ENCODE results near the gene NRXN3. TPM values are rescaled to one million over a fixed set of nuclear protein-coding genes. Genes with fewer than 3 reads are reported as not detected.

Gene NRXN3
- total RNA-seq, 1 donor, result 2.5 TPM

DNA sequence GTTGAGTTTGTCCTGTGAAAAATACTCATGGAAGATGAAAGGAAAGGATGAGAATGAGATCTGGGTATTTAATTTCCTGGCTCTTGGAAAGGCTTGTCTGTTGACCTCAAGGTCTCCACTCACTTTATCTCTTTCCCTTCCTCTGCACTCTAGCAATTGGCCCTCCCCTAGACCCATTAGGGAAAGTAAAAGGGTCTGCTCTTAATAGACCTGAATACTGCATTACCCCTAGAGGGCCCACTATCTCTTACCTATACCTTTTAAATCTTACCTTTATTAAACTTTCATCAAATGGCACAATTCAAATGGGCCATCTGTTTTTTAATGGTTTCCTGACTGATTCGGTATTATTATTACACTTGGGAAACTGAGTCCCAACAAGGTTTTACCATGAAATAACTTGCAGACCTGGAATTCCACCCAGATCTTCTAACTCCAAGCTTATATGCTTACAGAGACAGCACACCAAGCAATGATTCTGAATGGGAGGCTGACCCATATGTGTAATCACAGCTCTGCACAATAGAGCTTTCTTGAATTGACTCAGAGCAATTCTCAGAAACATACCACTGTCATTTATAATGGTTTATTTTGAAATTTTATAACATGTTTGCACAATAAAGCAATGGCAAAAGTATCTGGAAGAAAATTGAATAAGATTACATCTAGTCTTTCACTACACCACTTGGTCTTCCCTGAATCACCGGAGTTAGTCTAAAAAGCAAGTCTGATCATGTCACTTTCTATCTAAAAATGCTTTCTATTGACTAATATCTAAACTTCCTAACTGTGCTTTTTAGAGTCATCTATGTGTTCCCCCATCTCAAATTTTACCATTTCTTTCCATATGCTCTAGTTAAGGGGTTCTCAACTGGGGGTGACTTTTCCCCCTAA lies 618.5 kb downstream of the NRXN3 start:
- Histone ChIP-seq H3K79me2 (ENCODE audit: insufficient read depth, low read length) (no peaks in the 10 kb centered on the region), H3K9me3 (ENCODE audit: low read depth, low read length) (peaks cover 2% of the 10 kb centered on the region), H3K27ac (ENCODE audit: low read depth, low read length) (no peak overlapping the region), H3K4me1 (ENCODE audit: insufficient read depth, low read length) (no peaks in the 10 kb centered on the region), H3K27me3 (ENCODE audit: insufficient read depth, low read length) (no peaks in the 10 kb centered on the region), H2AFZ (ENCODE audit: low read length) (no peak overlapping the region), H3K36me3 (ENCODE audit: insufficient read depth, low read length) (no peaks in the 10 kb centered on the region), H4K20me1 (ENCODE audit: insufficient read depth, low read length) (no peaks in the 10 kb centered on the region), H3K4me2 (ENCODE audit: insufficient read depth, low read length) (no peak overlapping the region), H3K4me3 (ENCODE audit: insufficient read depth, low read length) (no peak overlapping the region)
- no peak for DNase-seq (ENCODE audit: insufficient read length, low spot score, missing footprints)
- no peak for TF ChIP-seq CTCF (IDR thresholded peaks at IDR 0.05; ENCODE audit: extremely low read depth, low read depth, low read length)

DNA sequence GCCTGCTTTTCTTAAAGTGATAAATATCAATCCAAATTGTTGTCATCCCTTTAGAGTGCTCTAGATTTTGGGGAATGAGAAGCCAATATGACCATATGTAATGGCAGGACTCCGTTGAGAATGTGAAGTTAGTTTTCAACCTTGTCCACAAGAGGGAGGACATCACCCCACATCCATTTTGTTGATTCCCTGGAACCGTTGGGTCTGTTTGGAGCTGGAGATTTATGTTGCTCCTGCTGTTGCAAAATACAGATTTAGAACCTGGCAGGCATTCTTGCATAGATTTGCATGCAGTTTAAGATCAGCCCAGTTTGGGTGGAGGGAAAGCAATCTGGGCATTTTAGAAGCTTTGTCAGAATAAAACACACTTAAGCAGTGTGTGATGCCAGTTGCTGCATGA lies 620.1 kb downstream of the NRXN3 start:
- Histone ChIP-seq H3K9me3 (ENCODE audit: low read depth, low read length) (peaks cover 2% of the 10 kb centered on the region), H3K27me3 (ENCODE audit: insufficient read depth, low read length) (no peaks in the 10 kb centered on the region), H3K79me2 (ENCODE audit: insufficient read depth, low read length) (no peaks in the 10 kb centered on the region), H2AFZ (ENCODE audit: low read length) (no peak overlapping the region), H3K36me3 (ENCODE audit: insufficient read depth, low read length) (no peaks in the 10 kb centered on the region), H3K4me2 (ENCODE audit: insufficient read depth, low read length) (no peak overlapping the region), H3K27ac (ENCODE audit: low read depth, low read length) (no peak overlapping the region), H4K20me1 (ENCODE audit: insufficient read depth, low read length) (no peaks in the 10 kb centered on the region), H3K4me3 (ENCODE audit: insufficient read depth, low read length) (no peak overlapping the region), H3K4me1 (ENCODE audit: insufficient read depth, low read length) (no peaks in the 10 kb centered on the region)
- DNase-seq (ENCODE audit: insufficient read length, low spot score, missing footprints), result no peak
- TF ChIP-seq CTCF (IDR thresholded peaks at IDR 0.05; ENCODE audit: extremely low read depth, low read depth, low read length), result no peak

DNA sequence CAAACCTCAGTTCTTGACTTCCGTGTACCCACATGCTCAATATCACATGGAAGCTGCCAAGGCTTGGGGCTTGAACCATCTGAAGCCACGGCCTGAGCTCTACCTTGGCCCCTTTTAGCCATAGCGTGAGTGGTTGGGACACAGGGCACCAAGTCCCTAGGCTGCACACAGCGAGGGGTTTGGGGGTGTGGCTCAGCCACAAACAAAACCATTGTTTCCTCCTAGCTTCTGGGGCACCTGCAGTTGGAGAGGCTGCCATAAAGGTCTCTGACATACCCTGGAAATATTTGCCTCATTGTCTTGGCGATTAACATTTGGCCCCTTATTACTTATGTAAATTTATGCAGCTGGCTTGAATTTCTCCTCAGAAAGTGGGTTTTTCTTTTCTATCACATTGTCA lies 628.6 kb downstream of the NRXN3 start:
- Histone ChIP-seq H2AFZ (ENCODE audit: low read length) (no peak overlapping the region), H3K36me3 (ENCODE audit: insufficient read depth, low read length) (no peaks in the 10 kb centered on the region), H3K27me3 (ENCODE audit: insufficient read depth, low read length) (no peaks in the 10 kb centered on the region), H3K27ac (ENCODE audit: low read depth, low read length) (no peak overlapping the region), H3K9me3 (ENCODE audit: low read depth, low read length) (no peaks in the 10 kb centered on the region), H3K4me3 (ENCODE audit: insufficient read depth, low read length) (no peak overlapping the region), H3K4me2 (ENCODE audit: insufficient read depth, low read length) (no peak overlapping the region), H3K4me1 (ENCODE audit: insufficient read depth, low read length) (no peaks in the 10 kb centered on the region), H3K79me2 (ENCODE audit: insufficient read depth, low read length) (no peaks in the 10 kb centered on the region), H4K20me1 (ENCODE audit: insufficient read depth, low read length) (no peaks in the 10 kb centered on the region)
- no peak for DNase-seq (ENCODE audit: insufficient read length, low spot score, missing footprints)
- no peak for TF ChIP-seq CTCF (IDR thresholded peaks at IDR 0.05; ENCODE audit: extremely low read depth, low read depth, low read length)

GRCh38 chr14:78805570-78805969 lies 635.4 kb downstream of the NRXN3 start:
- Histone ChIP-seq H4K20me1 (ENCODE audit: insufficient read depth, low read length) (no peaks in the 10 kb centered on the region), H3K9me3 (ENCODE audit: low read depth, low read length) (no peaks in the 10 kb centered on the region), H3K79me2 (ENCODE audit: insufficient read depth, low read length) (no peaks in the 10 kb centered on the region), H2AFZ (ENCODE audit: low read length) (no peak overlapping the region), H3K4me2 (ENCODE audit: insufficient read depth, low read length) (no peak overlapping the region), H3K4me3 (ENCODE audit: insufficient read depth, low read length) (no peak overlapping the region), H3K36me3 (ENCODE audit: insufficient read depth, low read length) (no peaks in the 10 kb centered on the region), H3K27me3 (ENCODE audit: insufficient read depth, low read length) (no peaks in the 10 kb centered on the region), H3K4me1 (ENCODE audit: insufficient read depth, low read length) (no peaks in the 10 kb centered on the region), H3K27ac (ENCODE audit: low read depth, low read length) (no peak overlapping the region)
- TF ChIP-seq CTCF (IDR thresholded peaks at IDR 0.05; ENCODE audit: extremely low read depth, low read depth, low read length), result no peak
- peak; percentile 10 for DNase-seq (ENCODE audit: insufficient read length, low spot score, missing footprints)

Measured in osteoblast (primary cell).